HepG2 (cell line): ENCODE results near the gene DNAJC4. TPM values are rescaled to one million over a fixed set of nuclear protein-coding genes. Genes with fewer than 3 reads are reported as not detected.

Experiments used
- ARNT2 ChIP-seq: sonication (generic); formaldehyde crosslinking; IDR thresholded peaks from 2 replicates; pipeline ENCODE4 v1.8.0; 2022; ENCODE audit warnings: mild to moderate bottlenecking, low read depth, missing genetic modification reagents, moderate library complexity
- BORCS8-MEF2B ChIP-seq: sonication (generic); formaldehyde crosslinking; IDR thresholded peaks from 2 replicates; pipeline ENCODE4 v1.8.0; 2022; ENCODE audit warnings: mild to moderate bottlenecking, missing genetic modification reagents
- CENPT ChIP-seq: sonication (generic); formaldehyde crosslinking; IDR thresholded peaks from 2 replicates; pipeline ENCODE4 v1.8.0; 2022; ENCODE audit warnings: low read depth, mild to moderate bottlenecking, moderate library complexity, missing genetic modification reagents
- HOXA9 ChIP-seq: sonication (generic); formaldehyde crosslinking; IDR thresholded peaks from 2 replicates; pipeline ENCODE4 v1.8.1; 2022; ENCODE audit warnings: missing genetic modification reagents, mild to moderate bottlenecking, moderate library complexity, borderline replicate concordance
- IKZF1 ChIP-seq: fragments of 450-650 bp; IDR thresholded peaks from 2 replicates; pipeline ENCODE4 v1.7.1; 2016
- MIER3 ChIP-seq: IDR thresholded peaks from 2 replicates; pipeline ENCODE4 v1.6.1; 2016; ENCODE audit warnings: missing compliant biosample characterization, borderline replicate concordance
- MTA1 ChIP-seq: sonication (generic); formaldehyde crosslinking; IDR thresholded peaks from 2 replicates; pipeline ENCODE4 v1.4.0; 2020; ENCODE audit warnings: missing genetic modification reagents, mild to moderate bottlenecking, borderline replicate concordance
- MTF1 ChIP-seq: sonication (generic); formaldehyde crosslinking; IDR thresholded peaks from 2 replicates; pipeline ENCODE4 v1.5.0; 2020; ENCODE audit warnings: missing genetic modification reagents
- NCOA2 ChIP-seq: sonication (generic); formaldehyde crosslinking; IDR thresholded peaks from 2 replicates; pipeline ENCODE4 v1.8.0; 2022; ENCODE audit warnings: inconsistent platforms
- PAF1 ChIP-seq: IDR thresholded peaks from 2 replicates; pipeline ENCODE4 v1.6.1; 2016; ENCODE audit warnings: missing genetic modification reagents, missing compliant biosample characterization
- PAX8 ChIP-seq: sonication (generic); formaldehyde crosslinking; IDR thresholded peaks from 2 replicates; pipeline ENCODE4 v1.8.0; 2022; ENCODE audit warnings: mild to moderate bottlenecking, missing genetic modification reagents, borderline replicate concordance
- POLR2G ChIP-seq: fragments of 200-400 bp; formaldehyde crosslinking; IDR thresholded peaks from 2 replicates; pipeline ENCODE4 v1.6.1; 2018; ENCODE audit warnings: mild to moderate bottlenecking, low read depth, low read length, moderate library complexity
- SYNCRIP ChIP-seq: fragments of 200-400 bp; formaldehyde crosslinking; IDR thresholded peaks from 2 replicates; pipeline ENCODE4 v1.6.1; 2018; ENCODE audit warnings: mild to moderate bottlenecking, low read depth, low read length; ENCODE audit not compliant: insufficient read depth
- TBX2 ChIP-seq: sonication (generic); formaldehyde crosslinking; IDR thresholded peaks from 2 replicates; pipeline ENCODE4 v1.5.0; 2020; ENCODE audit warnings: missing genetic modification reagents, mild to moderate bottlenecking, borderline replicate concordance
- TEAD3 ChIP-seq: optimal IDR thresholded peaks from 2 replicates; pipeline ENCODE3; 2016; ENCODE audit warnings: borderline replicate concordance
- TFDP1 ChIP-seq: IDR thresholded peaks from 2 replicates; pipeline ENCODE4 v1.6.1; 2016; ENCODE audit warnings: missing compliant biosample characterization, missing genetic modification reagents, borderline replicate concordance
- THAP7 ChIP-seq: sonication (generic); formaldehyde crosslinking; IDR thresholded peaks from 2 replicates; pipeline ENCODE4 v1.8.1; 2023; ENCODE audit warnings: mild to moderate bottlenecking, missing genetic modification reagents
- YEATS4 ChIP-seq: sonication (generic); formaldehyde crosslinking; IDR thresholded peaks from 2 replicates; pipeline ENCODE4 v1.4.0; 2020; ENCODE audit warnings: missing genetic modification reagents, borderline replicate concordance
- ZBTB43 ChIP-seq: sonication (generic); formaldehyde crosslinking; conservative IDR thresholded peaks from 2 replicates; pipeline ENCODE4 v1.4.0; 2020; ENCODE audit warnings: missing genetic modification reagents
- polyA plus RNA-seq, 8 experiments: library from polyadenylated mRNA; depleted of rRNA in 3 of 8; stranded (reverse) in 7 of 8; unstranded in 1 of 8; fragments of >200 nt; fragmentation: Illumina TruSeq in 4 of 8; extraction: Trizol in 4 of 8; gene quantifications; 2 replicates each; pipeline versions ENCODE4 v1.2.1 to v1.2.3, GENCODE V29; 2011 to 2016; ENCODE audit warnings: low read depth in 4 of 8, missing spikeins in 1 of 8, mixed read lengths in 1 of 8; ENCODE audit not compliant: insufficient read depth in 1 of 8
- total RNA-seq, 5 experiments: library from RNA; depleted of rRNA; stranded (reverse); fragments of >200 nt; fragmentation: Illumina TruSeq; extraction: Trizol; gene quantifications; 2 replicates each; pipeline ENCODE4 v1.2.3, GENCODE V29; 2016; ENCODE audit warnings: low read depth in 1 of 5
- TF ChIP-seq, protein P1 (sequence below): sonication (generic); formaldehyde crosslinking; IDR thresholded peaks from 2 replicates; pipeline ENCODE4 v1.5.0; 2020; ENCODE audit warnings: missing genetic modification reagents
- TF ChIP-seq, protein P2 (sequence below): sonication (generic); formaldehyde crosslinking; IDR thresholded peaks from 2 replicates; pipeline ENCODE4 v1.4.0; 2020; ENCODE audit warnings: missing genetic modification reagents
- TF ChIP-seq, protein P3 (sequence below): sonication (generic); formaldehyde crosslinking; IDR thresholded peaks from 2 replicates; pipeline ENCODE4 v1.8.1; 2023; ENCODE audit warnings: mild to moderate bottlenecking, inconsistent platforms, moderate library complexity, missing genetic modification reagents, borderline replicate concordance

The DNAJC4 gene
- total and polyA plus RNA-seq, 2 of the 13 experiments (the other 11 are each of a cell fraction or from before 2014, with no cell fraction given), result 10.3 to 60.8 TPM

DNA sequence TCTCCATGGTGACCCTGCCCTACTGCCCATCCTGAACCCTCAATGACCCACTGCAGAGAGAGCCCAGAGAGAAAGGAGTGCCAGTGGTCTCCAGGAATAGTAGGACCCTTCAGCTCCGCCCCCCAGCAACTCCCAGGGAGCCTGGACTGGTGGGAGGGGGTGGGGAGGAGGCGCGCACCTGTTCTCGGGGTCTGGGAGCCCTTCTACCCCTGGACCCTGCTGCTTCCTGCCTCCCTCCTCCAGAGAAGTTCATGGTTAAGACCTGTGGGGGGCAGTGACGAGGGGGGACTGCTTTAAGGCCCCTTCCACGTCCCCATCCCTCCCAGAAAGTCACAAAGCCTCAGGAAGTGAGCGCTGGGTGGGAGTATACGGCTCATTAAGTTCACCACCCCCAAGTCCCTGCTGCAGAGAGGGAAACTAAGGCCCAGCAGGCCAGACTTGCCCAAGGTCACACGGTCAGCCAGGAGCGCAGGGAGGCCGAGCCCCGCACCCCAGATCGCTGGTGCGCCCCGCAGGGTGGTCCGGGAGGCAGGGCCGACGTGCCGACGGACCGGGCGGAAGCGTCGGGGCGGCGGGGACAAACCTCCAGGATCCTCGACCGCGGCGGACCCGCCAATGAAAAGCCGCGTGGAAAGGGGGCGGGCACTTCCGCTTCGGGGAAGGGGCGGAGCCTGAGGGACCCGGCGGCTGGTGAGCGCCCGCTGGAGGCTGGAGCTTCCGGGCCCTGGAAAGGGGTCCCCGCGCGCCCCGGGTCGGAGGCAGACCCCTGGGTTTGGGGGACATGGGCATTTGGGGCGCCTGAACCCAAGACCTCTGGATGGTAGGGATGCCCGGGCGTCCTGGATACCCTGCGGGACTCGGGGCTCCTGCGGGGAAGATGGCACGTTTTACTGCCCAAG is 4.5 kb upstream of the DNAJC4 start, which contains the start of the genes NUDT22 and TRPT1 (continued):
- peak; percentile 64; the same call in 1 of the 2 replicates for TF ChIP-seq ZBTB43 (CRISPR knock-in tag)
- TF ChIP-seq NCOA2 (CRISPR knock-in tag), result 0 out of 2 replicates have a peak, but pooled peaks have one; percentile 23
- peak; percentile 48 for TF ChIP-seq TEAD3
- TF ChIP-seq MIER3 (CRISPR knock-in tag), result no peak
- no peak for TF ChIP-seq HOXA9 (CRISPR knock-in tag)
- no peak for TF ChIP-seq SYNCRIP
- peak; percentile 77 for TF ChIP-seq BORCS8-MEF2B (CRISPR knock-in tag)
- TF ChIP-seq, protein P1, sequence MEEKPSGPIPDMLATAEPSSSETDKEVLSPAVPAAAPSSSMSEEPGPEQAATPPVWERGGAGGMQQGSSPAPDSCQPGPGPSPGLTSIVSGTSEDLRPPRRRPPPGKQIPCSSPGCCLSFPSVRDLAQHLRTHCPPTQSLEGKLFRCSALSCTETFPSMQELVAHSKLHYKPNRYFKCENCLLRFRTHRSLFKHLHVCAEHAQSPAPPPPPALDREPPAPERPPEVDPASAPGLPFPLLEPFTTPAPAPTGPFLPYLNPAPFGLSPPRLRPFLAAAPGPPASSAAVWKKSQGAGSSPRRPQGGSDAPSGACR (CRISPR knock-in tag), result 0 out of 2 replicates have a peak, but pooled peaks have one; percentile 72
- peak; percentile 89 for TF ChIP-seq POLR2G
- TF ChIP-seq TBX2, result peak; percentile 58
- no peak for TF ChIP-seq MTF1 (CRISPR knock-in tag)
- TF ChIP-seq CENPT (CRISPR knock-in tag), result no peak; the same call in 1 of the 2 replicates
- TF ChIP-seq, protein P2, sequence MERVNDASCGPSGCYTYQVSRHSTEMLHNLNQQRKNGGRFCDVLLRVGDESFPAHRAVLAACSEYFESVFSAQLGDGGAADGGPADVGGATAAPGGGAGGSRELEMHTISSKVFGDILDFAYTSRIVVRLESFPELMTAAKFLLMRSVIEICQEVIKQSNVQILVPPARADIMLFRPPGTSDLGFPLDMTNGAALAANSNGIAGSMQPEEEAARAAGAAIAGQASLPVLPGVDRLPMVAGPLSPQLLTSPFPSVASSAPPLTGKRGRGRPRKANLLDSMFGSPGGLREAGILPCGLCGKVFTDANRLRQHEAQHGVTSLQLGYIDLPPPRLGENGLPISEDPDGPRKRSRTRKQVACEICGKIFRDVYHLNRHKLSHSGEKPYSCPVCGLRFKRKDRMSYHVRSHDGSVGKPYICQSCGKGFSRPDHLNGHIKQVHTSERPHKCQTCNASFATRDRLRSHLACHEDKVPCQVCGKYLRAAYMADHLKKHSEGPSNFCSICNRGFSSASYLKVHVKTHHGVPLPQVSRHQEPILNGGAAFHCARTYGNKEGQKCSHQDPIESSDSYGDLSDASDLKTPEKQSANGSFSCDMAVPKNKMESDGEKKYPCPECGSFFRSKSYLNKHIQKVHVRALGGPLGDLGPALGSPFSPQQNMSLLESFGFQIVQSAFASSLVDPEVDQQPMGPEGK, result no peak
- TF ChIP-seq PAF1 (CRISPR knock-in tag), result no peak
- no peak for TF ChIP-seq MTA1 (CRISPR knock-in tag)
- peak; percentile 59; the same call in 1 of the 2 replicates for TF ChIP-seq YEATS4 (CRISPR knock-in tag)
- TF ChIP-seq IKZF1, result no peak
- TF ChIP-seq PAX8, result no peak
- TF ChIP-seq, protein P3, sequence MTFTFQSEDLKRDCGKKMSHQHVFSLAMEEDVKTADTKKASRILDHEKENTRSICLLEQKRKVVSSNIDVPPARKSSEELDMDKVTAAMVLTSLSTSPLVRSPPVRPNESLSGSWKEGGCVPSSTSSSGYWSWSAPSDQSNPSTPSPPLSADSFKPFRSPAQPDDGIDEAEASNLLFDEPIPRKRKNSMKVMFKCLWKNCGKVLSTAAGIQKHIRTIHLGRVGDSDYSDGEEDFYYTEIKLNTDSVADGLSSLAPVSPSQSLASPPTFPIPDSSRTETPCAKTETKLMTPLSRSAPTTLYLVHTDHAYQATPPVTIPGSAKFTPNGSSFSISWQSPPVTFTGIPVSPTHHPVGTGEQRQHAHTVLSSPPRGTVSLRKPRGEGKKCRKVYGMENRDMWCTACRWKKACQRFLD (CRISPR knock-in tag), result no peak
- TF ChIP-seq THAP7 (CRISPR knock-in tag), result peak; percentile 77
- peak; percentile 67; the same call in 1 of the 2 replicates for TF ChIP-seq TFDP1 (CRISPR knock-in tag)
- peak; percentile 63 for TF ChIP-seq ARNT2
